Measurements from ENCODE around the gene NRXN3.

DNA sequence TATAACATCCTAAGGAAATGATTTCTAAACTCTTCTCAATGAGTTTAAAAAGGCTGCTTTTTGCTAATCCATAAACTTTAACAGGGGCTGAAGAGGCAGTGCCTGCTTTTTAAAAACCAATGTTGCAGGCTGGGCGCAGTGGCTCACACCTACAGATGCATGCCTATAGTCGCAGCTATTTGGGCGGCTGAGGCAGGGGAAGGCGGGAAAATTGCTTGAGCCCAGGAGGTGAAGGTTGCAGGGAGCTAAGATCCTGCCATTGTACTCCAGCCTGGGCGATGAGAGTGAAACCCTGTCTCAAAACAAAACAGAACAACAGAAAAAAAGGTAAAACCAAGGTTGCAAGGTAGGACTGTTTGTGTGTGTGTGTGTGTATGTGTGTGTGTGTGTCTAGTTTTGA, 1509.9 kb downstream of the NRXN3 start:
- TF ChIP-seq CEBPB (IDR thresholded peaks at IDR 0.05; ENCODE audit: low read depth) = no peak
- TF ChIP-seq, protein P1, sequence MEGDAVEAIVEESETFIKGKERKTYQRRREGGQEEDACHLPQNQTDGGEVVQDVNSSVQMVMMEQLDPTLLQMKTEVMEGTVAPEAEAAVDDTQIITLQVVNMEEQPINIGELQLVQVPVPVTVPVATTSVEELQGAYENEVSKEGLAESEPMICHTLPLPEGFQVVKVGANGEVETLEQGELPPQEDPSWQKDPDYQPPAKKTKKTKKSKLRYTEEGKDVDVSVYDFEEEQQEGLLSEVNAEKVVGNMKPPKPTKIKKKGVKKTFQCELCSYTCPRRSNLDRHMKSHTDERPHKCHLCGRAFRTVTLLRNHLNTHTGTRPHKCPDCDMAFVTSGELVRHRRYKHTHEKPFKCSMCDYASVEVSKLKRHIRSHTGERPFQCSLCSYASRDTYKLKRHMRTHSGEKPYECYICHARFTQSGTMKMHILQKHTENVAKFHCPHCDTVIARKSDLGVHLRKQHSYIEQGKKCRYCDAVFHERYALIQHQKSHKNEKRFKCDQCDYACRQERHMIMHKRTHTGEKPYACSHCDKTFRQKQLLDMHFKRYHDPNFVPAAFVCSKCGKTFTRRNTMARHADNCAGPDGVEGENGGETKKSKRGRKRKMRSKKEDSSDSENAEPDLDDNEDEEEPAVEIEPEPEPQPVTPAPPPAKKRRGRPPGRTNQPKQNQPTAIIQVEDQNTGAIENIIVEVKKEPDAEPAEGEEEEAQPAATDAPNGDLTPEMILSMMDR (IDR thresholded peaks at IDR 0.05 in 2 of 3, conservative IDR thresholded peaks at IDR 0.05 in 1 of 3; ENCODE audit: borderline replicate concordance in 1 of 3, insufficient read depth in 1 of 3, low read depth in 2 of 3, low read length in 2 of 3) = no peak
- TF ChIP-seq, protein P2, sequence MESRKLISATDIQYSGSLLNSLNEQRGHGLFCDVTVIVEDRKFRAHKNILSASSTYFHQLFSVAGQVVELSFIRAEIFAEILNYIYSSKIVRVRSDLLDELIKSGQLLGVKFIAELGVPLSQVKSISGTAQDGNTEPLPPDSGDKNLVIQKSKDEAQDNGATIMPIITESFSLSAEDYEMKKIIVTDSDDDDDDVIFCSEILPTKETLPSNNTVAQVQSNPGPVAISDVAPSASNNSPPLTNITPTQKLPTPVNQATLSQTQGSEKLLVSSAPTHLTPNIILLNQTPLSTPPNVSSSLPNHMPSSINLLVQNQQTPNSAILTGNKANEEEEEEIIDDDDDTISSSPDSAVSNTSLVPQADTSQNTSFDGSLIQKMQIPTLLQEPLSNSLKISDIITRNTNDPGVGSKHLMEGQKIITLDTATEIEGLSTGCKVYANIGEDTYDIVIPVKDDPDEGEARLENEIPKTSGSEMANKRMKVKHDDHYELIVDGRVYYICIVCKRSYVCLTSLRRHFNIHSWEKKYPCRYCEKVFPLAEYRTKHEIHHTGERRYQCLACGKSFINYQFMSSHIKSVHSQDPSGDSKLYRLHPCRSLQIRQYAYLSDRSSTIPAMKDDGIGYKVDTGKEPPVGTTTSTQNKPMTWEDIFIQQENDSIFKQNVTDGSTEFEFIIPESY (IDR thresholded peaks at IDR 0.05; ENCODE audit: extremely low read depth, insufficient replicate concordance, low read length) = no peak
- no peak for TF ChIP-seq POLR2AphosphoS5 (IDR thresholded peaks at IDR 0.05; ENCODE audit: low read depth, low read length)
- no peak for TF ChIP-seq EZH2 (IDR thresholded peaks at IDR 0.05)
- no peak for TF ChIP-seq POLR2A (IDR thresholded peaks at IDR 0.05; ENCODE audit: borderline replicate concordance, extremely low read depth, insufficient read depth, insufficient read length)

Measured in HCT116 (cell line).